Stimulated activated CD8-positive, alpha-beta memory T cell treated with anti-CD3 and anti-CD28 coated beads, Interleukin-7, amount 100 ng/mL, for 1 hour (primary cell): Measurements from ENCODE around the gene TMEM163.

ENCODE experiments used
- DNase-seq, 2 donors: peaks; one replicate each; pipeline ENCODE4 v3.0.0-alpha.2; 2020; ENCODE audit warnings: low read depth in 2 of 2

The TMEM163 gene

GRCh38 chr2:134458473-134458853 lies 260.3 kb downstream of the TMEM163 start:
- DNase-seq = no peak

- DNase-seq = no peak
Observed at GRCh38 chr2:134457765-134458472, 260.9 kb downstream of the TMEM163 start.

- DNase-seq = no peak
Observed at GRCh38 chr2:134457353-134457752, 261.4 kb downstream of the TMEM163 start.

GRCh38 chr2:134455426-134455825 lies 263.4 kb downstream of the TMEM163 start:
- no peak for DNase-seq

- DNase-seq = no peak
Observed at GRCh38 chr2:134454931-134455330, 263.9 kb downstream of the TMEM163 start.

- DNase-seq = no peak
Observed at GRCh38 chr2:134454426-134454825, 264.4 kb downstream of the TMEM163 start.

- no peak for DNase-seq
Observed at GRCh38 chr2:134453973-134454372, 264.8 kb downstream of the TMEM163 start.

GRCh38 chr2:134453476-134453875 lies 265.3 kb downstream of the TMEM163 start:
- no peak for DNase-seq

GRCh38 chr2:134452042-134452733 lies 266.6 kb downstream of the TMEM163 start:
- no peak for DNase-seq

- DNase-seq = no peak
Observed at GRCh38 chr2:134451347-134451630, 267.5 kb downstream of the TMEM163 start.

- no peak for DNase-seq
Observed at GRCh38 chr2:134449751-134450513, 268.9 kb downstream of the TMEM163 start.

GRCh38 chr2:134449157-134449556 lies 269.6 kb downstream of the TMEM163 start:
- no peak for DNase-seq

- no peak for DNase-seq
Observed at GRCh38 chr2:134448650-134449049, 270.1 kb downstream of the TMEM163 start.

GRCh38 chr2:134447669-134448068 lies 271.1 kb downstream of the TMEM163 start:
- no peak for DNase-seq

GRCh38 chr2:134446383-134447017 lies 272.3 kb downstream of the TMEM163 start:
- no peak for DNase-seq

GRCh38 chr2:134445985-134446382 lies 272.8 kb downstream of the TMEM163 start:
- DNase-seq = no peak

GRCh38 chr2:134445116-134445515 lies 273.7 kb downstream of the TMEM163 start:
- DNase-seq = no peak

- no peak for DNase-seq
Observed at GRCh38 chr2:134443814-134444480, 274.9 kb downstream of the TMEM163 start.

GRCh38 chr2:134441153-134441863 lies 277.5 kb downstream of the TMEM163 start:
- no peak for DNase-seq

GRCh38 chr2:134440336-134440909 lies 278.4 kb downstream of the TMEM163 start:
- no peak for DNase-seq

- DNase-seq = no peak
Observed at GRCh38 chr2:134438371-134438770, 280.4 kb downstream of the TMEM163 start.
